HepG2 (cell line): ENCODE measurements around the gene MTMR6. TPM values are rescaled to one million over a fixed set of nuclear protein-coding genes. Genes with fewer than 3 reads are reported as not detected.

ENCODE experiments used
- ATAC-seq: fragments of 200-7000 bp; cut with Tn5 transposase; 3 replicates; pipeline ENCODE4 v1.9.1; 2020; ENCODE audit warnings: mild to moderate bottlenecking, moderate library complexity
- BruUV-seq: library from RNA; stranded (reverse); fragments of 400-500 nt; replicated peaks from 2 replicates; lab custom pipeline; 2021; lab: Mats Ljungman, UMichigan
- CTCF ChIA-PET: fragments of 300-600 bp; formaldehyde crosslinking; extraction: SDS; loops from one replicate; lab custom pipeline; 2021; ENCODE audit warnings: low total read pairs, inconsistent platforms, low intra/inter-chr PET ratio; lab: Yijun Ruan, JAX
- POLR2A ChIA-PET: fragments of 350-600 bp; sonication (Branson Sonifier 250); formaldehyde crosslinking; loops from one replicate; lab custom pipeline; 2020; ENCODE audit warnings: antibody characterized with exemption, inconsistent platforms; lab: Yijun Ruan, JAX
- DNase-seq: peaks from one replicate; pipeline ENCODE4 v3.0.0-alpha.2; 2015; ENCODE audit warnings: low spot score
- FAIRE-seq: peaks from 3 replicates; lab custom pipeline; 2011; peaks lifted over from hg19 to GRCh38; lab: Jason Lieb, UNC
- H2AFZ ChIP-seq: one replicate; pipeline ENCODE4 v1.6.1; 2011; ENCODE audit warnings: low read length, inconsistent platforms
- H3K27ac ChIP-seq: fragments of 300-600 bp; 3 replicates; pipeline ENCODE4 v1.8.0; 2011; ENCODE audit warnings: mixed run types, mild to moderate bottlenecking, mixed read lengths, low read length, inconsistent platforms; ENCODE audit not compliant: insufficient read depth; ENCODE audit errors: extremely low read length
- H3K27me3 ChIP-seq, 2 experiments: fragments of 200-600 bp in 1 of 2; 2 replicates in 1 of 2; 3 replicates in 1 of 2; pipeline versions ENCODE4 v1.6.0 to v1.8.0; 2011; ENCODE audit warnings: low read length in 2 of 2, mild to moderate bottlenecking in 2 of 2, moderate library complexity in 2 of 2, inconsistent platforms in 1 of 2; ENCODE audit not compliant: insufficient read depth in 2 of 2, control insufficient read depth in 1 of 2
- H3K36me3 ChIP-seq, 2 experiments: fragments of 200-600 bp in 1 of 2; replicated peaks in 1 of 2; 2 replicates in 1 of 2; 3 replicates in 1 of 2; pipeline versions ENCODE4 v1.5.1 to v1.8.0; 2011; ENCODE audit warnings: low read length in 2 of 2, inconsistent platforms in 1 of 2; ENCODE audit not compliant: insufficient read depth in 2 of 2, control insufficient read depth in 1 of 2
- H3K4me1 ChIP-seq: 2 replicates; pipeline ENCODE4 v1.5.1; 2012; ENCODE audit warnings: low read length, inconsistent platforms; ENCODE audit not compliant: insufficient read depth
- H3K4me2 ChIP-seq: 2 replicates; pipeline ENCODE4 v1.6.0; 2011; ENCODE audit warnings: low read depth, low read length, inconsistent platforms
- H3K4me3 ChIP-seq, 3 experiments: fragments of 200-600 bp in 1 of 3; sonication (generic), shearing (Covaris generic) in 1 of 3; replicated peaks in 1 of 3; 2 replicates each; pipeline ENCODE4 v1.5.1; 2011 to 2016; ENCODE audit warnings: low read length in 3 of 3, inconsistent platforms in 2 of 3, low read depth in 2 of 3, mild to moderate bottlenecking in 2 of 3, control low read depth in 1 of 3, mixed read lengths in 1 of 3; ENCODE audit not compliant: insufficient read depth in 1 of 3
- H3K79me2 ChIP-seq: one replicate; pipeline ENCODE4 v1.6.1; 2011; ENCODE audit warnings: low read length, inconsistent platforms; ENCODE audit not compliant: insufficient read depth
- H3K9ac ChIP-seq: 2 replicates; pipeline ENCODE4 v1.6.0; 2011; ENCODE audit warnings: mild to moderate bottlenecking, low read depth, low read length, inconsistent platforms; ENCODE audit not compliant: insufficient read depth
- H3K9me3 ChIP-seq: 2 replicates; pipeline ENCODE4 v1.5.1; 2012; ENCODE audit warnings: mild to moderate bottlenecking, low read length
- H4K20me1 ChIP-seq: 2 replicates; pipeline ENCODE4 v1.6.0; 2011; ENCODE audit warnings: inconsistent platforms, mild to moderate bottlenecking, low read length, moderate library complexity; ENCODE audit not compliant: insufficient read depth
- HMGA1 ChIP-seq: sonication (generic); formaldehyde crosslinking; conservative IDR thresholded peaks from 2 replicates; pipeline ENCODE4 v1.4.0; 2020; ENCODE audit warnings: missing genetic modification reagents
- PRDM10 ChIP-seq: sonication (generic); formaldehyde crosslinking; IDR thresholded peaks from 2 replicates; pipeline ENCODE4 v1.4.0; 2020; ENCODE audit warnings: low read depth, missing genetic modification reagents
- ZNF18 ChIP-seq: sonication (generic); formaldehyde crosslinking; IDR thresholded peaks from 2 replicates; pipeline ENCODE4 v1.8.0; 2022; ENCODE audit warnings: mild to moderate bottlenecking, missing genetic modification reagents; ENCODE audit not compliant: insufficient replicate concordance
- WGBS: methylation state at CpG from one replicate; pipeline ENCODE4 v1.1.6; 2017; ENCODE audit warnings: low lambda C conversion rate; 5-methylcytosine and 5-hydroxymethylcytosine counted together
- in situ Hi-C: cut with HindIII; loops from 2 replicates; pipeline ENCODE4 v1.10.0; 2017; ENCODE audit warnings: low pct_unique_long_range_greater_than_20kb; ENCODE audit not compliant: extremely low pct_ligation_motif_present
- intact Hi-C: fragments of 100-400 bp; cut with micrococcal nuclease; formaldehyde crosslinking; loops from one replicate; pipeline ENCODE4 v1.10.0; 2022; ENCODE audit not compliant: unreplicated experiment
- polyA plus RNA-seq, 8 experiments: library from polyadenylated mRNA; depleted of rRNA in 3 of 8; stranded (reverse) in 7 of 8; unstranded in 1 of 8; fragments of >200 nt; fragmentation: Illumina TruSeq in 4 of 8; extraction: Trizol in 4 of 8; gene quantifications; 2 replicates each; pipeline versions ENCODE4 v1.2.1 to v1.2.3, GENCODE V29; 2011 to 2016; ENCODE audit warnings: low read depth in 4 of 8, missing spikeins in 1 of 8, mixed read lengths in 1 of 8; ENCODE audit not compliant: insufficient read depth in 1 of 8
- total RNA-seq, 5 experiments: library from RNA; depleted of rRNA; stranded (reverse); fragments of >200 nt; fragmentation: Illumina TruSeq; extraction: Trizol; gene quantifications; 2 replicates each; pipeline ENCODE4 v1.2.3, GENCODE V29; 2016; ENCODE audit warnings: low read depth in 1 of 5

Gene MTMR6
- total and polyA plus RNA-seq, 2 of the 13 experiments (the other 11 are each of a cell fraction or from before 2014, with no cell fraction given), result 3.4 to 7.8 TPM

- ChIA-PET POLR2A (no interaction called here), CTCF (no interaction called here)
- no TSS peak for BruUV-seq
- TF ChIP-seq HMGA1 (CRISPR knock-in tag) (no peak), PRDM10 (no peak), ZNF18 (no peak)
- WGBS, result 40% methylated on average over 1 of the region's 2 CpGs
- Histone ChIP-seq H3K4me3 (no peak overlapping the region), H3K27ac (no peak overlapping the region), H2AFZ (no peak overlapping the region), H3K4me2 (no peak overlapping the region), H3K79me2 (no peaks in the 10 kb centered on the region), H3K27me3 (peaks cover 3 to 23% of the 10 kb centered on the region in 2 experiments; a peak in 3 of 5 replicates), H3K4me1 (no peaks in the 10 kb centered on the region), H3K9ac (no peak overlapping the region), H3K36me3 (no peaks in the 10 kb centered on the region), H3K9me3 (no peaks in the 10 kb centered on the region), H4K20me1 (no peaks in the 10 kb centered on the region)
- ATAC-seq, result no peak
- FAIRE-seq, result no peak
- in situ Hi-C loops (no loop called here), intact Hi-C loops (no loop called here)
- no peak for DNase-seq
Observed at GRCh38 chr13:25213715-25214114, 73.6 kb downstream of the MTMR6 start.
